Hematopoietic multipotent progenitor cell treated with erythropoietin and hydrocortisone succinate and interleukin-3 and kit ligand, for 8 days (in vitro differentiated cells): Measurements from ENCODE around the gene ZNF256.

Experiments used
- DNase-seq: peaks from one replicate; pipeline ENCODE4 v3.0.0-alpha.2; 2015

Gene ZNF256

GRCh38 chr19:57947419-57948134 is at the start of gene ZNF256:
Gene ZNF256, minus strand, starts transcription at chr19:57947706. Its CDS starts 232 bp downstream, at chr19:57947474.
- DNase-seq, result peak; percentile 97

GRCh38 chr19:57992841-57993240 is 45.3 kb upstream of the ZNF256 start:
- DNase-seq, result no peak

- DNase-seq, result peak; percentile 3
These were observed 31.2 kb upstream of the ZNF256 start for GRCh38 chr19:57978586-57979289.

GRCh38 chr19:57974434-57974833 is 26.9 kb upstream of the ZNF256 start, which contains the start of gene C19orf18:
Gene C19orf18, minus strand, starts transcription at chr19:57974534. Its CDS starts 102 bp downstream, at chr19:57974432.
- DNase-seq, result no peak

- no peak for DNase-seq
These were observed 17.3 kb upstream of the ZNF256 start for GRCh38 chr19:57964761-57965160.

GRCh38 chr19:57961785-57962184 is 14.3 kb upstream of the ZNF256 start:
- DNase-seq, result no peak

- DNase-seq, result no peak
These were observed 7.5 kb upstream of the ZNF256 start for GRCh38 chr19:57954996-57955395.

GRCh38 chr19:57949702-57950101 is 2.2 kb upstream of the ZNF256 start:
- DNase-seq, result no peak

GRCh38 chr19:57949296-57949695 is 1.8 kb upstream of the ZNF256 start:
- no peak for DNase-seq

- no peak for DNase-seq
These were observed 453 bp downstream of the ZNF256 start for GRCh38 chr19:57947088-57947418.

GRCh38 chr19:57946316-57946715 is 1.2 kb downstream of the ZNF256 start:
- no peak for DNase-seq

GRCh38 chr19:57941593-57941992 is 5.9 kb downstream of the ZNF256 start:
- no peak for DNase-seq

GRCh38 chr19:57935731-57936130 is 11.8 kb downstream of the ZNF256 start:
- DNase-seq, result no peak

- peak; percentile 92 for DNase-seq
These were observed 12.5 kb downstream of the ZNF256 start, which contains the start of gene ZNF418 for GRCh38 chr19:57934820-57935665. Gene ZNF418, minus strand, starts transcription at chr19:57935402. Its CDS starts 1,580 bp downstream, at chr19:57933822.

GRCh38 chr19:57927587-57927986 is 19.9 kb downstream of the ZNF256 start:
- no peak for DNase-seq

- peak; percentile 97 for DNase-seq
These were observed 31.1 kb downstream of the ZNF256 start, which contains the start of gene ZNF417 for GRCh38 chr19:57916168-57916995. Gene ZNF417, minus strand, starts transcription at chr19:57916592. Its CDS starts 181 bp downstream, at chr19:57916411.

- no peak for DNase-seq
These were observed 33.0 kb downstream of the ZNF256 start for GRCh38 chr19:57914531-57914930.

- DNase-seq, result no peak
These were observed 40.1 kb downstream of the ZNF256 start for GRCh38 chr19:57907394-57907793.

- DNase-seq, result no peak
These were observed 42.2 kb downstream of the ZNF256 start for GRCh38 chr19:57905258-57905657.

- DNase-seq, result no peak
These were observed 43.8 kb downstream of the ZNF256 start for GRCh38 chr19:57903618-57904184.

GRCh38 chr19:57900311-57900710 is 47.2 kb downstream of the ZNF256 start:
- no peak for DNase-seq
